BJ (cell line): Measurements from ENCODE around the gene TOMM5. TPM values are rescaled to one million over a fixed set of nuclear protein-coding genes. Genes with fewer than 3 reads are reported as not detected.

Experiments used
- CTCF ChIA-PET: fragments of 350-600 bp; formaldehyde crosslinking; extraction: SDS; loops from one replicate; lab custom pipeline; 2021; ENCODE audit warnings: antibody characterized with exemption, inconsistent platforms; lab: Yijun Ruan, JAX
- POLR2A ChIA-PET: fragments of 300-600 bp; sonication (Branson Sonifier 250); formaldehyde crosslinking; extraction: SDS; loops from one replicate; lab custom pipeline; 2021; ENCODE audit warnings: antibody characterized with exemption; lab: Charles Lee
- DNase-seq: peaks from one replicate; pipeline ENCODE4 v3.0.0-alpha.2; 2011; ENCODE audit warnings: low read depth
- H3K27me3 ChIP-seq: 2 replicates; pipeline ENCODE4 v1.6.0; 2011; ENCODE audit warnings: low read length; ENCODE audit not compliant: control insufficient read depth, insufficient read depth
- H3K36me3 ChIP-seq: 2 replicates; pipeline ENCODE4 v1.5.1; 2011; ENCODE audit warnings: low read length; ENCODE audit not compliant: control insufficient read depth, insufficient read depth
- H3K4me3 ChIP-seq: 2 replicates; pipeline ENCODE4 v1.5.1; 2011; ENCODE audit warnings: low read depth, mild to moderate bottlenecking, control low read depth, low read length
- CTCF ChIP-seq: IDR thresholded peaks from 2 replicates; pipeline ENCODE4 v1.5.1; 2011; ENCODE audit warnings: low read depth, mild to moderate bottlenecking, control low read depth, inconsistent platforms, low read length, moderate library complexity; ENCODE audit not compliant: insufficient read depth
- polyA plus RNA-seq: library from polyadenylated mRNA; depleted of rRNA; stranded (reverse); fragments of >200 nt; gene quantifications from 2 replicates; pipeline ENCODE4 v1.2.3, GENCODE V29; 2011

TOMM5 gene
- polyA plus RNA-seq, 1 experiment = 109 TPM

GRCh38 chr9:37551888-37552287, 40.5 kb downstream of the TOMM5 start:
- H3K4me3 ChIP-seq = no peak overlapping the region
- no peaks in the 10 kb centered on the region for H3K27me3 ChIP-seq
- ChIA-PET CTCF (no interaction called here), POLR2A (interaction anchor here (0.5 kb wide), 1 partner anchor 166 kb away, joined by 7 read pairs; no protein-coding TSS in a partner anchor)
- no peak for TF ChIP-seq CTCF
- no peaks in the 10 kb centered on the region for H3K36me3 ChIP-seq
- no peak for DNase-seq

GRCh38 chr9:37551468-37551867, 40.9 kb downstream of the TOMM5 start:
- no peak for TF ChIP-seq CTCF
- CTCF ChIA-PET = interaction anchor here (0.9 to 1.2 kb wide), 2 partner anchors 9 to 58 kb away, joined by 3 to 5 read pairs; no protein-coding TSS in a partner anchor

GRCh38 chr9:37550781-37551180, 41.6 kb downstream of the TOMM5 start:
- POLR2A ChIA-PET = no interaction called here
- no peaks in the 10 kb centered on the region for H3K27me3 ChIP-seq
- no peak for TF ChIP-seq CTCF
- H3K36me3 ChIP-seq = no peaks in the 10 kb centered on the region
- peak; percentile 65 for DNase-seq
- CTCF ChIA-PET = interaction anchor here (0.9 to 1.2 kb wide), 2 partner anchors 8 to 57 kb away, joined by 3 to 5 read pairs; no protein-coding TSS in a partner anchor
- H3K4me3 ChIP-seq = no peak overlapping the region

More at GRCh38 chr9:37551468-37551867, 40.9 kb downstream of the TOMM5 start:
- DNase-seq = no peak
- no peaks in the 10 kb centered on the region for H3K27me3 ChIP-seq
- no peak overlapping the region for H3K4me3 ChIP-seq
- no peaks in the 10 kb centered on the region for H3K36me3 ChIP-seq
- POLR2A ChIA-PET = interaction anchor here (0.5 kb wide), 1 partner anchor 166 kb away, joined by 7 read pairs; no protein-coding TSS in a partner anchor

- H3K4me3 ChIP-seq = no peak overlapping the region
- ChIA-PET CTCF (no interaction called here), POLR2A (interaction anchor here (0.6 kb wide), 1 partner anchor 91 kb away, joined by 7 read pairs; no protein-coding TSS in a partner anchor)
- DNase-seq = no peak
- no peaks in the 10 kb centered on the region for H3K27me3 ChIP-seq
- no peak for TF ChIP-seq CTCF
- no peaks in the 10 kb centered on the region for H3K36me3 ChIP-seq
Observed at GRCh38 chr9:37549527-37549926, 42.9 kb downstream of the TOMM5 start.

- TF ChIP-seq CTCF = no peak
- ChIA-PET CTCF (no interaction called here), POLR2A (no interaction called here)
- Histone ChIP-seq H3K36me3 (no peaks in the 10 kb centered on the region), H3K27me3 (no peaks in the 10 kb centered on the region), H3K4me3 (no peak overlapping the region)
- no peak for DNase-seq
Observed at GRCh38 chr9:37547328-37547878, 45.0 kb downstream of the TOMM5 start.
